OCI-LY1 (cell line): ENCODE results near the gene OGFOD3.
A peak's percentile ranks its signal among the peaks of the same experiment; 100 is the strongest.

ENCODE experiments used
- H2AFZ ChIP-seq: fragments of 200-600 bp; sonication (generic), shearing (Covaris generic); 2 replicates; pipeline ENCODE4 v1.6.0; 2014; ENCODE audit warnings: antibody characterized with exemption, mild to moderate bottlenecking, low read length
- H3F3A ChIP-seq: fragments of 200-600 bp; sonication (generic), shearing (Covaris generic); 2 replicates; pipeline ENCODE4 v1.6.0; 2014; ENCODE audit warnings: mild to moderate bottlenecking, antibody characterized with exemption, low read length, moderate library complexity; ENCODE audit not compliant: insufficient read depth
- H3K27ac ChIP-seq: fragments of 200-600 bp; sonication (generic); 2 replicates; pipeline ENCODE4 v1.5.1; 2014; ENCODE audit warnings: low read length, mixed run types, mild to moderate bottlenecking, low read depth; ENCODE audit not compliant: poor library complexity, severe bottlenecking
- H3K27me3 ChIP-seq: fragments of 200-600 bp; sonication (generic); 2 replicates; pipeline ENCODE4 v1.6.0; 2014; ENCODE audit warnings: antibody characterized with exemption, mild to moderate bottlenecking, low read length, moderate library complexity; ENCODE audit not compliant: insufficient read depth
- H3K36me3 ChIP-seq: fragments of 200-600 bp; sonication (generic); 2 replicates; pipeline ENCODE4 v1.6.1; 2014; ENCODE audit warnings: mild to moderate bottlenecking, antibody characterized with exemption, low read length, moderate library complexity, mixed read lengths; ENCODE audit not compliant: insufficient read depth
- H3K4me1 ChIP-seq: fragments of 200-600 bp; sonication (generic); 2 replicates; pipeline ENCODE4 v1.5.1; 2014; ENCODE audit warnings: mild to moderate bottlenecking, low read length, moderate library complexity; ENCODE audit not compliant: insufficient read depth, severe bottlenecking
- H3K4me2 ChIP-seq: fragments of 200-600 bp; sonication (generic), shearing (Covaris generic); 2 replicates; pipeline ENCODE4 v1.6.1; 2014; ENCODE audit warnings: low read length
- H3K4me3 ChIP-seq: fragments of 200-600 bp; sonication (generic); 2 replicates; pipeline ENCODE4 v1.5.1; 2014; ENCODE audit warnings: low read length, low read depth, mild to moderate bottlenecking, mixed read lengths; ENCODE audit not compliant: poor library complexity, severe bottlenecking
- H3K79me2 ChIP-seq: fragments of 200-600 bp; shearing (Covaris generic); 2 replicates; pipeline ENCODE4 v1.6.1; 2016; ENCODE audit warnings: mixed run types, low read length, mixed read lengths; ENCODE audit not compliant: insufficient read depth
- H3K9ac ChIP-seq: fragments of 200-600 bp; sonication (generic), shearing (Covaris generic); 2 replicates; pipeline ENCODE4 v1.6.1; 2014; ENCODE audit warnings: mild to moderate bottlenecking, low read length, mixed read lengths
- H3K9me2 ChIP-seq: fragments of 200-600 bp; sonication (generic), shearing (Covaris generic); 2 replicates; pipeline ENCODE4 v1.6.1; 2014; ENCODE audit warnings: low read depth, mild to moderate bottlenecking, low read length, mixed read lengths
- H3K9me3 ChIP-seq: fragments of 200-600 bp; shearing (Covaris generic); 2 replicates; pipeline ENCODE4 v1.6.1; 2014; ENCODE audit warnings: low read length, mixed read lengths
- H4K20me1 ChIP-seq: fragments of 200-600 bp; sonication (generic), shearing (Covaris generic); 2 replicates; pipeline ENCODE4 v1.6.0; 2016; ENCODE audit warnings: mild to moderate bottlenecking, low read length; ENCODE audit not compliant: insufficient read depth
- EZH2 ChIP-seq: fragments of 200-600 bp; sonication (generic), shearing (Covaris generic); IDR thresholded peaks from 2 replicates; pipeline ENCODE4 v1.8.0; 2017; ENCODE audit warnings: borderline replicate concordance, mixed run types, mild to moderate bottlenecking, antibody characterized with exemption, low read length, moderate library complexity, mixed read lengths
- TF ChIP-seq, protein P1 (sequence below): fragments of 200-600 bp; sonication (generic), shearing (Covaris generic); IDR thresholded peaks from 2 replicates; pipeline ENCODE4 v1.5.1; 2017; ENCODE audit warnings: mild to moderate bottlenecking, antibody characterized with exemption, low read length, moderate library complexity, mixed read lengths

The OGFOD3 gene

DNA sequence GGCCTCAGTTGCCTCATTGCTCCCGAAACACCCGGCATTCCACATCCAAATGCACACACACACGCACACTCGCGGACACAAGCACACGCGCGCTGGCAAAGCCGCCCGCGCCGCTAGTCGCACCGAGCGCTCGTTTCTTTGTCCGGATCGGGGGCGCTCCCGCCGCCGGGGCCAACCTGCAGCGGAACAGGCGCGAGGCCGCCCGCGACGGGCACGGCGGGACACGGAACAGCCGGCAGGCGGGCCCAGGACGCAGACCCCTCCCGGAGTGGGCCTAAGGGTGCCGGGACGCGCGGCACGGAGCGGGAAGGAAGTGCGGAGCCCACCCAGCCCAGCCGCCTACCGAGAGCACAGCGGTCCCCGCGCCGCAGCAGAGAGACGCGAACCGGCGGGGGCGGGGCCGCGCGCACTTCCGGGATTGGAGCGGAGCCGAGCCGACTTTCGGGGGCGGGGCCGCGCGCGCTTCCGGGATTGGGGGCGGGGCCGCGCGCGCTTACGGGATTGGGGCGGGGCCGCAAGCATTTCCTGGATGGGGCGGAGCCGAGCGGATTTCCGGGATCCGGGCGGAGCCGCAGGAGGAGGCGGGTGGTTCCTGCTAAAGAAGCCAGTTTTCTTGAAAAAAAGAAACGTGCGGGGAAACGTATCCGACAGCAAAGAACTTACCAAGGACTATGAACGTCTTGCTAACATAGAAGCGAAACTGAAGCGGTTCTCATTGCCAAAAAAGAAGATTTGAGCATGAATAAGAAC, 32.1 kb upstream of the OGFOD3 start, which contains the start of gene CYBC1:
CYBC1 (minus strand) TSS at position 396 of the 750 bp plus-strand sequence. CDS start 1,498 bp downstream, outside the sequence.
- Histone ChIP-seq H3K4me1 (peaks cover 43% of the 10 kb centered on the region), H3K27ac (peak within 1 kb of the TSS; percentile 99), H2AFZ (no peak within 1 kb of the TSS), H3K79me2 (peaks cover 11% of the 10 kb centered on the region), H3K9me3 (peaks cover 7% of the 10 kb centered on the region; the same call in 1 of the 2 replicates), H3K4me3 (peak within 1 kb of the TSS; percentile 92), H3K9me2 (no peaks in the 10 kb centered on the region), H3K27me3 (no peaks in the 10 kb centered on the region), H3F3A (peaks cover 9% of the 10 kb centered on the region; the same call in 1 of the 2 replicates), H3K9ac (peak within 1 kb of the TSS; percentile 97), H3K36me3 (peaks cover 29% of the 10 kb centered on the region), H4K20me1 (no peaks in the 10 kb centered on the region), H3K4me2 (peak within 1 kb of the TSS; percentile 84)
- no peak for TF ChIP-seq EZH2
- TF ChIP-seq, protein P1, sequence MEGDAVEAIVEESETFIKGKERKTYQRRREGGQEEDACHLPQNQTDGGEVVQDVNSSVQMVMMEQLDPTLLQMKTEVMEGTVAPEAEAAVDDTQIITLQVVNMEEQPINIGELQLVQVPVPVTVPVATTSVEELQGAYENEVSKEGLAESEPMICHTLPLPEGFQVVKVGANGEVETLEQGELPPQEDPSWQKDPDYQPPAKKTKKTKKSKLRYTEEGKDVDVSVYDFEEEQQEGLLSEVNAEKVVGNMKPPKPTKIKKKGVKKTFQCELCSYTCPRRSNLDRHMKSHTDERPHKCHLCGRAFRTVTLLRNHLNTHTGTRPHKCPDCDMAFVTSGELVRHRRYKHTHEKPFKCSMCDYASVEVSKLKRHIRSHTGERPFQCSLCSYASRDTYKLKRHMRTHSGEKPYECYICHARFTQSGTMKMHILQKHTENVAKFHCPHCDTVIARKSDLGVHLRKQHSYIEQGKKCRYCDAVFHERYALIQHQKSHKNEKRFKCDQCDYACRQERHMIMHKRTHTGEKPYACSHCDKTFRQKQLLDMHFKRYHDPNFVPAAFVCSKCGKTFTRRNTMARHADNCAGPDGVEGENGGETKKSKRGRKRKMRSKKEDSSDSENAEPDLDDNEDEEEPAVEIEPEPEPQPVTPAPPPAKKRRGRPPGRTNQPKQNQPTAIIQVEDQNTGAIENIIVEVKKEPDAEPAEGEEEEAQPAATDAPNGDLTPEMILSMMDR: 0 out of 2 replicates have a peak, but pooled peaks have one; percentile 8

DNA sequence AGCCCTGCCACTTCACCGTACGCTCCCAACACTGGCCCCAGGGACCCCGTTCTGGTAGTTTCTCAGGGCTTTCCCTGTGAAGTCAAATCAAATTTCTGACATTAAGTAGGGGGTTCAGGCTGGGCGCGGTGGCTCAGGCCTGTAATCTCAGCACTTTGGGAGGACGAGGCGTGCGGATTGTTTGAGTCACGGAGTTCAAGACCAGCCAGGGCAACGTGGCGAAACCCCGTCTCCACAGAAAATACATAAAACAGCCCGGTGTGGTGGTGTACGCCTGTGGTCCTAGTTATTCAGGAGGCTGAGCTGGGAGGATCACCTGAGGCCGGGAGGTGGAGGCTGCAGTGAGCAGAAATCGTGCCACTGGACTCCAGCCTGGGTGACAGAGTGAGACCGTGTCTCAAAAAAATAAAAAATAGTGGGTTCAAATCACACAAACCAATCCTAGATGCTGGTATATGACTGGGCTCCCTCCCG, 31.5 kb upstream of the OGFOD3 start:
- H3K9ac ChIP-seq: peak overlapping the region; percentile 97
- peak overlapping the region; percentile 84 for H3K4me2 ChIP-seq
- peaks cover 7% of the 10 kb centered on the region; the same call in 1 of the 2 replicates for H3K9me3 ChIP-seq
- TF ChIP-seq, protein P1: no peak
- no peak for TF ChIP-seq EZH2
- H3K79me2 ChIP-seq: peaks cover 11% of the 10 kb centered on the region
- no peak overlapping the region for H2AFZ ChIP-seq
- no peaks in the 10 kb centered on the region for H3K9me2 ChIP-seq
- H3F3A ChIP-seq: peaks cover 9% of the 10 kb centered on the region; the same call in 1 of the 2 replicates
- peaks cover 35% of the 10 kb centered on the region for H3K36me3 ChIP-seq
- no peaks in the 10 kb centered on the region for H4K20me1 ChIP-seq
- H3K27me3 ChIP-seq: no peaks in the 10 kb centered on the region
- H3K27ac ChIP-seq: peak overlapping the region; percentile 99
- H3K4me3 ChIP-seq: peak overlapping the region; percentile 92
- H3K4me1 ChIP-seq: peaks cover 48% of the 10 kb centered on the region

DNA sequence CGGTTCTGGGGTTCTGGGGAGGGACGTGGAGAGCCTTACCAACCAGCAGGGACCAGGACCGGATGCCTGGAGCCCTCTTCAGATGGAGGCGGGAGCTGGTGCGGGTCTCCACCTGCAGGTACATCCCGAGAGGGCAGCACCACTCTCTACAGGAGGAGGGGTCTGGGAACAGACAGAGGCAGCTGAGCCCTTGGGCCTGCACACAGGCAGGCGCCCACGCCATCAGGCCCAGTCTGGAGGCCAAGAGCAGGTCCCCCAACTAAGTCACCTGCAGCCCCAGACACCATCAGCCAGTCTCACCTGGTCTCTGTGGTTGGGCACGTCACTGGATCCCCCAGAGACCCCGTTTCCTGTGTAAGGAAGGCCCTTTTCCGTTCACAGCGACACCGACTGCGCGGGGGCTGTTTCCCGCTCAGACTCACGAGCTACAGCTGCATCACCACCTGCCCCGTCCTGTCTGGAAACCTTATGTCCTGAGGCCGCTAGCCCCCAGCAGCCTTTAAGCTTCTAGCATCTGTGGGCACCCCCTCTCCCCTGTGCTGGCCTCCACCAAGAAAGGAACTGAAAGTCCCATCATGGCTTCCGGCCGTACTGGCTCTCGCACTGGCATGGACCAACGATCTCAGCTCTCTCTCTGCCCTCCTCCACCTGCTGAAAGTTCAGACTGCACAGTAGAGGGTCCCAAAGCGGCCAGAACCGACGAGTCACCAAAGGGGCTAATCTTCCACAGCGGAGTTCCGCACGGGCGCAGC, 30.9 kb upstream of the OGFOD3 start:
- H3K27me3 ChIP-seq: no peaks in the 10 kb centered on the region
- H3K9ac ChIP-seq: peak overlapping the region; percentile 97
- H4K20me1 ChIP-seq: no peaks in the 10 kb centered on the region
- H3K4me3 ChIP-seq: peak overlapping the region; percentile 92
- TF ChIP-seq, protein P1: no peak
- H3F3A ChIP-seq: peaks cover 9% of the 10 kb centered on the region; the same call in 1 of the 2 replicates
- peaks cover 48% of the 10 kb centered on the region for H3K4me1 ChIP-seq
- peaks cover 7% of the 10 kb centered on the region; the same call in 1 of the 2 replicates for H3K9me3 ChIP-seq
- no peaks in the 10 kb centered on the region for H3K9me2 ChIP-seq
- H3K27ac ChIP-seq: peak overlapping the region; percentile 99
- peaks cover 11% of the 10 kb centered on the region for H3K79me2 ChIP-seq
- H3K36me3 ChIP-seq: peaks cover 41% of the 10 kb centered on the region
- no peak overlapping the region for H2AFZ ChIP-seq
- peak overlapping the region; percentile 84 for H3K4me2 ChIP-seq
